Erythroblast (primary cell): ENCODE results near the gene HIF3A.

ENCODE experiments used
- GATA1 ChIP-seq: IDR thresholded peaks from 2 replicates; pipeline ENCODE4 v1.6.1; 2011; ENCODE audit warnings: low read depth, mild to moderate bottlenecking, control low read depth, low read length, moderate library complexity
- POLR2A ChIP-seq: IDR thresholded peaks from 2 replicates; pipeline ENCODE4 v1.6.1; 2011; ENCODE audit warnings: mild to moderate bottlenecking, low read length

DNA sequence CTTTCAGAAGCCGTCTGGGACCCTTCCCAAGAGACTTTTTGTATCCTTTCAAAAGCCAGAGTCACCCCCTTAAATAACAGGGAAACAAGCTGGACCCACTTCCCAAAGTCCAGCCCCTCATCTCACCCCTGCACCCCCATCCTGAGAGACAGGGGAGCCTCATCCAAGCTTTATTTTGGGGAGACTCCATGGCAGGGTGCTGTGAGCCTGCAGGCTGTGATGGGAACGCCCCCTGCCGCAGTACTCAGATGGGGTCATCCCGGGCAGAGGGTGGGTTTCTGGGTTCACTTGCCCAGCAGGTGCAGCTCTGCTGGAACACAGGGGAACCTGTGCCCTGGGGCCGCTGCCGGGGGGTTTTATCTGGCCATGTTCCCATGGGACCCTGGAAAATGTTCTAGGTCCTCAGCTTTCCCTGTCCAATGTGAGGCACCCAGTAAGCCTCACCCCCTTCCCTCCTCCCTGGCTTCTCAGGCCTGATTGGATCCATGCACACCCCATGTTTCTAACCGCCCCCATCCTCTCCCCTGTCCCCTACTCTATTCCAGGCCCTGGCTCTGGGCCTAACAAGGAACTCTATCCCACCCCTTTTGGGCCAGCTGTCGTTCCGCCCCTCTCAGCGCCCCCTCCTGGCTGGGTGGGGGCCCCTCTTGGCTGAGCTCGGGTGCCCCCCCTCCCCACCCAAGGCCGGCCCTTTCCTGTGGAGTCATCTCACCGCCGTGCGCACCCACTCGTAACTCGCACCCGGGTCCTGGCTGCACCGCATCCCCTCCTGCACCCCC is 1.0 kb downstream of the HIF3A start:
- TF ChIP-seq POLR2A (no peak), GATA1 (no peak)
